ENCODE measurements around the gene FAM219A.

- TF ChIP-seq ZC3H10 (CRISPR knock-in tag; IDR thresholded peaks at IDR 0.05), result no peak
- TF ChIP-seq CSRNP3 (CRISPR knock-in tag; IDR thresholded peaks at IDR 0.05), result no peak
- no peak for TF ChIP-seq CREB5 (CRISPR knock-in tag; IDR thresholded peaks at IDR 0.05; ENCODE audit: low read depth)
Measured at GRCh38 chr9:34370970-34371880, 87.1 kb downstream of the FAM219A start.

All from SK-N-SH treated with all-trans-retinoic acid at 6 μM for 48 hours (cell line).